IPS-11a (cell line): ENCODE data around the gene KCNIP4.

Source experiments
- H3K4me3 ChIP-seq: one replicate; pipeline ENCODE4 v1.5.1; 2013; ENCODE audit warnings: low read depth, low read length, control low read depth

KCNIP4 gene

DNA sequence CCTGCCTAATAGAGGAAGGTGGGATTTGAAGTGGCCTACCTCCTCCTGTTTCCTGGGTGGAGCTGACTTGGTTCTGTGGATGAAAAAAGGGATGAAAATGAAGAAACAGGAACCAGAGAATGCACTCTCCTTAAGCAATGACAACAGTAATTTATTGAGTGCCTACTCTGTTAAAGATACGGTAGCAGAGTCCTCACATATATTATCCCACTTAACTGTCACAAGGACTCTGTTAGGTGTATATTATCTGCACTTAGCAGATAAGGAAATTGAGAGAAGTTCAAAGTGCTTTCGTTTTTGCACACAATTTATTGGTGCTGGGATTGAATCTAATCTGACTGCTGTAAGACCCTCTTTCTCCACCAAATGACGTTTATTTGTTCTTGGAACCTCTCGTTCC, 947.1 kb downstream of the KCNIP4 start:
- H3K4me3 ChIP-seq = no peak overlapping the region

DNA sequence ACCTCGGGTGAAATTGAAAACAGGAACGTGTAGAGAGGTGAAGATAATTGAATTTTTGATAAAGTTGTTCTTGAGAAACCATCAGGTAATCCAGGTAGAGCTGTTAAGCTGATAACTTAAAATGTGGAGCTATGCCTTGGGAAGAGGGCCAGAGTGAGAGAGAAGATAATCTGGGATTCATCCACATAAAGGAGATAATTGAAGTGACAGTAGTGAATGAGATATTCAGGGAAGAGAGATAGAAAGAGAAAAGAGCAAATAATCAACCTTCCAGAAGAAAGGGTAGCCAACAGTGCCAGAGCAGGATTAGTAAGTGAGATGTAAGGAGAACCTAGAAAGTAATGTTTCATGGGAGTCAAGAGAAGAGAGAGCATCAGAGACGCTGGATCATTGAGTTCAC, 950.7 kb downstream of the KCNIP4 start:
- H3K4me3 ChIP-seq = no peak overlapping the region

DNA sequence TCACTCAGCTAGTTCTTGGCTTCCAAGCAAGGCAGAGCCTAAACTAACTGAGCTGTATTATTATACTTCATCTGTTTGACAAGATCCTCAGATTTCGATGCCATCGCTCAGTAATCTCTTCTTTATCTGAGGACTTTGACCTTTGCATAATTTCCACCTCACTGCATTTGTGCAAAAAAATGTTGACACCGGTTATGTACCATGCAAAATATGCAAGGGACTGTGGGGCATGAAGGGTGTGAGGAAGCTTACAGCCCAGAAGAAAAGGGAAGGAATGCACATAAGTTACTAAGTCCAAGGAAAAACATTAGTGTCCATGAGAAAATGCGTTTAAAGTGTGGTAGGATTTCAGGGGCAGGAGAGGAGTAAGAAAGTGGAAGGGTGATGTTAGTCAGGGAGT, 953.0 kb downstream of the KCNIP4 start:
- no peak overlapping the region for H3K4me3 ChIP-seq

DNA sequence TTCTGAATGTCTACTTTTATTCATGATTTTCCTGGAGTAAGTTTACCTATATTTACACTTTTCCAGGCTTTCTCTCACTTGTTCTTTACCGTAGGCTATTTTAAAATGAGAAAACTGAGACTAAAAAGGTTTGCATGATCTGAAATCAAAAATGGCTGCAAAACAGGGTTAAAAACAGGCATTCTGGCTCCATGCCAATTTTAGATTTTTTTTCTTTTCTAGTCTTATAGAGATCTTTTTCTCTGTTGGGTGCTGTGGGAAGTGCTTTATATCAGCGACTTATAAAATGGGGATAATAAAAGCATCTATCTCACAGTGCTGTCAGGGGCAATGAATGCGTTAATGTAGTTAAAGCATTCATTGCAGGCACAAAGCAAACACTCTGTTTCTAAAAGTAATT, 953.6 kb downstream of the KCNIP4 start:
- H3K4me3 ChIP-seq = no peak overlapping the region

DNA sequence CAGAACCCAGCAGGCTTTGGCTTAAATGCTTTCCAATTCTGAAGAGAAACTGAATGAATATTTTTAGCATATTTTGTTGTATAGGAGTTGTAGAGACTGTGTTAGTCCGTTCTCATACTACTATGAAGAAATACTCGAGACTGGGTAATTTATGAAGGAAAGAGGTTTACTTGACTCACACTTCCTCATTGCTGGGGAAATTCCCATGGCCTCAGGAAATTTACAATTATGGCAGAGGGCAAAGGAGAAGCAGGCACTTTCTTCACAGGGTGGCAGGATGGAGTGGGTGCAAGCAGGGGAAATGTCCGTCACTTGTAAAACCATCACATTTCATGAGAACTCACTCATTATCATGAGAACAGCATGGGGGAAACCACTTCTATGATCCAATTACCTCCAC, 956.6 kb downstream of the KCNIP4 start:
- no peak overlapping the region for H3K4me3 ChIP-seq

GRCh38 chr4:20987191-20987590, 961.4 kb downstream of the KCNIP4 start:
- no peak overlapping the region for H3K4me3 ChIP-seq

DNA sequence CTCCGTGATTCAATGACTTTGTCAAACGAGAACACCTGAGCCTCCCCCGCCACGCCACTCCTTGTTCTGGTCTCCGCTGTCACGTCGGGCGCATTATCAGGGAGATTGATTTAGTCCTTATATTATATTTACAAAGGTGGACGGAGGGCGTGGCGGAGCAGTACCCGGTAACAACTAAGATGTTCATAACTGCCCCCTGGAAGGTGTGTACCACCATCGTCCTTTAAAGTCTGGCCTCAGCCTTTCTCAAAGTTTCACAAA, 964.1 kb downstream of the KCNIP4 start:
- H3K4me3 ChIP-seq = no peak overlapping the region

DNA sequence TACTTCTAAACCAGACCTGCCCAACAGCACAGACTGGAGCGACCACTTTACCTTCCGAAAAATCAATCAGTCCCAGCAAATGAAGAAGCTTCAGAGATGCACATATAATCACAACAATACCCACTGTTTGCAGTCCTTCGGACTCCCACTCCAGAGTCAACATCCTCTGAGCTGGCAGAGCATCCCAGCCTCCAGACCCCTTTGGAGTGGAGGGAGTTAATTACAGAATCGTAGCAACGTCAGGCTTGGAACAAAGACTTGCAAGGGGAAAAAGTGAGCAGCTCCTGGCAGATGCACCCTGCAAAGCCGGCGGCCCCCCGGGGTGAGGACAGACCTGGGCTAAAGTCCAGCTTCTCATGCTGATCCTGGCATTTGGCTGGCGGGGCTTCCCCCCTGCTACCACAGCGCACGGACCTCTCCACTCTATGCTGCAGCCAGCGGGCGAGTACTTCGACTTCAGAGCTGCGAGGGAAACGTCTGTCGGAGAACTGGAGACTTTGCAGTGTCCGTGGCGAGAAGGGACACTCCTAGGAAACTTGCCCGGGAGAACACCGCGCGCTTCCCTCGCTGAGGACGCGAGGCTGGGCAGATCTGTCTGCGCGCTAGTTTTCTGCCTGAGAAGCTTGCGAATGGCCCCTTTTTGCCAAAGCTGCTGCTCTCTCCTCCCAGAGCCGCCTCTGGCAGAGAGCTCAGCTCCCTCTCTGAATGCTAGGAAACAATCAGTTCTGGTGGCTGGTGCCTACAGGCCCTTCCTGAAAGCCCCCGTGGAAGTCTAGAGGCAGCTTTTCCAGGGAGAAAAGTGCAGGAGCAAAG, 964.6 kb downstream of the KCNIP4 start:
- H3K4me3 ChIP-seq = peak overlapping the region; percentile 1

GRCh38 chr4:20982544-20982943, 966.0 kb downstream of the KCNIP4 start:
- H3K4me3 ChIP-seq = no peak overlapping the region

GRCh38 chr4:20960291-20960690, 988.3 kb downstream of the KCNIP4 start:
- no peak overlapping the region for H3K4me3 ChIP-seq

GRCh38 chr4:20954541-20954940, 994.0 kb downstream of the KCNIP4 start:
- no peak overlapping the region for H3K4me3 ChIP-seq

DNA sequence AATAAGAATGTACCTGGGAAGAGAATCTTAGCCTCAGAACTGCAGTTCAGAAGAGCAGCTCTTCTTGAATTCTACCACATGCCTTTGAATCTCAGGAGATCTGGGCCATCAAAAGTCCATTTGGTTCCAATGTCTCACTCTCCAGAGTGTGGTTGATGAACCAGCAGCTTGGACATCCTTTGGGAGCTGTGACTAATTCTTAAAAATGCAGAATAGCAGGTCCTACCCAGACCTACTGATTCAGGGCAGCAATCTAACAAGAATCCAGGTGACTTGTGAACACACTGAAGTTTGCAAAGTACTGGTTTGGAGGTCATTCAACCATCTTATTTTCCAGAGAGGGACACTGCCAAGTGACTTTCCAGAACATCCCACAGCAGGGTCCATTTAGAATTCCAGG, 1003.6 kb downstream of the KCNIP4 start:
- H3K4me3 ChIP-seq = no peak overlapping the region

- H3K4me3 ChIP-seq = no peak overlapping the region
Observed at GRCh38 chr4:20944451-20944850, 1004.1 kb downstream of the KCNIP4 start.

GRCh38 chr4:20938204-20938603, 1010.4 kb downstream of the KCNIP4 start:
- no peak overlapping the region for H3K4me3 ChIP-seq

DNA sequence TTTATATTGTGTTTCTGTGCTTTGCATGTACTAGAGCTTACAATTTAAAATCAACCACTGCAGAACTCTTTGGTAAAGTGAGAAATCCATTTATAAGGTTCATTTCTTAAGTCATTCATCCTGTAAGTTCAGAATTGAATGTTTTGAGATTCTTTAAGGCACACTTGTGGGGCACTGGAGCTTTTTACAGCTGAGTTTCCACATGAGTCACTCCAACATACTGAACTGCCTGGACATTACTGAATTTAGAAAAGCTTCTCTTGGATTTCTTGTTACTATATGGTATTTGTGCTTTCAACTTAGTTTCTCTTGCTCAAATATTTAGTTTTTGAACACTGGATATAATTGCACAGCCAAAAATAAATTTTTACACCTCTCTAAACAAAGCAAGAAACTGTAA, 1022.0 kb downstream of the KCNIP4 start:
- no peak overlapping the region for H3K4me3 ChIP-seq

DNA sequence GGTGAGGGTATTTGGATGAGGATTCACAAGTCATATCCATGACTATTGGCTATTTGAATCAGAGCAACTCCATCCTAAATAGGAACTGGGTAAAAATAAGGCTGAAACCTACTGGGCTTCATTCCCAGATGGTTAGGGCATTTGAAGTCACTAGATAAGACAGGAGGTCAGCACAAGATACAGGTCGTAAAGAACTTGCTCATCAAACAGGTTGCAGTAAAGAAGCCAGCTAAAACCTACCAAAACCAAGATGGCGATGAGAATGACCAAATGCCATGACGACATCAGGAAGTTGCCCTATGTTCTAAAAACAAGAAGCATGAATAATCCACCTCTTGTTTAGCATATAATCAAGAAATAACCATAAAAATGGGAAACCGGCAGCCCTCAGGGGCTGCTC, 1023.4 kb downstream of the KCNIP4 start:
- no peak overlapping the region for H3K4me3 ChIP-seq

- H3K4me3 ChIP-seq = no peak overlapping the region
Observed at GRCh38 chr4:20922962-20923361, 1025.6 kb downstream of the KCNIP4 start.

GRCh38 chr4:20916106-20916505, 1032.5 kb downstream of the KCNIP4 start:
- no peak overlapping the region for H3K4me3 ChIP-seq

DNA sequence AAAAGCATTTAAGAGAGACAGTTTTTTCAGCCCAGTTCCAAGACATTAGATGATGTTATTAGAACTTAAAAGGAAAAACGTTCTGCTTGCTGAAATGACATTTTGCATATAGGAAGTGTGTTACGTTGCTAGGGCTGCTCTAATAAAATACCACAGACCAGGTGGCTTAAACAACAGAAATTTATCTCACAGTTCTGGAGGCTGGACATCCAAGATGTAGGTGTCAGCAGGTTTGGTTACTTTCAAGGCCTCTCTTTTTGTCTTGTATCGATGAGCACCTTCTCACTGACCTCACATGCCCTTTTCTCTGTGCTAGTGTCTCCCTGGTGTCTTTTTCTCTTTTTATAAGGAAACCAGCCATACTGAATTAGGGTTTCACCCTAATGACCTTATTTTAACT, 1043.6 kb downstream of the KCNIP4 start:
- H3K4me3 ChIP-seq = no peak overlapping the region

DNA sequence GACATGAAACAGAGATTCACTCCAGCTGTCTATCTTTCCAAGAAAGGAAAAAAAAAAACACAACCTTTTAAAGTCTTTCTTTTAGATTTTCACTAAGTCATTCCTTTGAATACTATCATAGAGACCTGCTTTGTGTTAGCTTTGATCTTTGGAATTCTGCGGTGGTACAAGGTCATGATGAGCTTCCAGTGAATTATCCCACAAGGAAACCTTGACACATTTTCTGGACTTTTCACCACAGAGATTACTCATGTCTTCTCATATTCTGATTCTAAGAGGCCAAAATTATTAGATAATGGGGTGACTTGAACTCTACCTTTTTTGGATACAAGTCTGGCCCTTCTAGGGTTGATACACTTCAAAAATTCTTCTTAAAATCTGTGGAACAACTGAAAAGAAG, 1046.7 kb downstream of the KCNIP4 start:
- H3K4me3 ChIP-seq = no peak overlapping the region

GRCh38 chr4:20899591-20899990, 1049.0 kb downstream of the KCNIP4 start:
- H3K4me3 ChIP-seq = no peak overlapping the region

DNA sequence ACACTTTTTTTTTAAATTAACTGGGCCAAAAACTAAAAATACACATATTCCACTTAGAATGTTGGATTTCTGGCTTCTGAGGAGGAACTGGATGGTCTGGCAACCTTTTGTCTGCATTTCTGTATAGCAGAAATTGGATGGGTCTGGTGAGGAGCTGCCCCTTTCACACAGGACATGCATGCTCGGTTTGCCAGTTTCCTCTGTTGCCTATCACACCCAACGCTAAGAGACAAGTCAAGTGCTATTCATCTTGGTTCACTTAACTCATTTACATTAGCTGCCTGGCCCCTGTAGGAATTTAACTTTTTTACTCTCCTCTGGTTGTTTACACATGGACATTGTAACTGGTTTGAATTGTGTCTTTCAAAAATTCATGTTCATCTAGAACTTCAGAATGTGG, 1052.6 kb downstream of the KCNIP4 start:
- no peak overlapping the region for H3K4me3 ChIP-seq

GRCh38 chr4:20895208-20895607, 1053.4 kb downstream of the KCNIP4 start:
- H3K4me3 ChIP-seq = no peak overlapping the region
